ENCODE results near the gene MFNG. TPM values are rescaled to one million over a fixed set of nuclear protein-coding genes. Genes with fewer than 3 reads are reported as not detected.

The MFNG gene
- total RNA-seq, 1 donor from 2014 or later, result 0.82 TPM

- Mint-ChIP-seq H3K36me3 (no peaks in the 10 kb centered on the region), H3K9me3 (no peaks in the 10 kb centered on the region), H3K4me3 (no peak overlapping the region), H3K27ac (no peak overlapping the region), H3K27me3 (peaks cover 29% of the 10 kb centered on the region), H3K4me1 (ENCODE audit: unreplicated experiment) (peaks cover 36% of the 10 kb centered on the region)
- no peak for DNase-seq (ENCODE audit: extremely low spot score, unreplicated experiment)
- TF ChIP-seq CTCF (conservative IDR thresholded peaks at IDR 0.05), result no peak
Observed at GRCh38 chr22:37483050-37483449, 3.1 kb downstream of the MFNG start.

GRCh38 chr22:37482244-37482643, 3.9 kb downstream of the MFNG start:
- H3K9me3 Mint-ChIP-seq, result no peaks in the 10 kb centered on the region

GRCh38 chr22:37481347-37481907, 4.8 kb downstream of the MFNG start:
- H3K4me1 Mint-ChIP-seq (ENCODE audit: unreplicated experiment), result peaks cover 23% of the 10 kb centered on the region
- no peaks in the 10 kb centered on the region for H3K9me3 Mint-ChIP-seq
- H3K27ac Mint-ChIP-seq, result no peak overlapping the region
- H3K36me3 Mint-ChIP-seq, result no peaks in the 10 kb centered on the region
- TF ChIP-seq CTCF (conservative IDR thresholded peaks at IDR 0.05), result no peak
- DNase-seq (ENCODE audit: extremely low spot score, unreplicated experiment), result no peak
- H3K27me3 Mint-ChIP-seq, result peaks cover 21% of the 10 kb centered on the region
- no peak overlapping the region for H3K4me3 Mint-ChIP-seq

More at GRCh38 chr22:37482244-37482643, 3.9 kb downstream of the MFNG start:
- no peak for TF ChIP-seq CTCF (conservative IDR thresholded peaks at IDR 0.05)
- H3K4me1 Mint-ChIP-seq (ENCODE audit: unreplicated experiment), result peaks cover 32% of the 10 kb centered on the region
- no peak overlapping the region for H3K27ac Mint-ChIP-seq
- H3K36me3 Mint-ChIP-seq, result no peaks in the 10 kb centered on the region
- H3K4me3 Mint-ChIP-seq, result no peak overlapping the region
- H3K27me3 Mint-ChIP-seq, result peaks cover 26% of the 10 kb centered on the region
- DNase-seq (ENCODE audit: extremely low spot score, unreplicated experiment), result no peak

GRCh38 chr22:37480387-37481346, 5.5 kb downstream of the MFNG start:
- Mint-ChIP-seq H3K4me3 (no peak overlapping the region), H3K9me3 (no peaks in the 10 kb centered on the region), H3K4me1 (ENCODE audit: unreplicated experiment) (peaks cover 23% of the 10 kb centered on the region), H3K36me3 (no peaks in the 10 kb centered on the region), H3K27me3 (peaks cover 23% of the 10 kb centered on the region), H3K27ac (no peak overlapping the region)
- no peak for TF ChIP-seq CTCF (conservative IDR thresholded peaks at IDR 0.05)
- DNase-seq (ENCODE audit: extremely low spot score, unreplicated experiment), result no peak

GRCh38 chr22:37479196-37479595, 7.0 kb downstream of the MFNG start:
- Mint-ChIP-seq H3K4me1 (ENCODE audit: unreplicated experiment) (peaks cover 23% of the 10 kb centered on the region), H3K36me3 (no peaks in the 10 kb centered on the region), H3K9me3 (no peaks in the 10 kb centered on the region), H3K27ac (no peak overlapping the region), H3K27me3 (peaks cover 28% of the 10 kb centered on the region), H3K4me3 (no peak overlapping the region)
- no peak for TF ChIP-seq CTCF (conservative IDR thresholded peaks at IDR 0.05)
- no peak for DNase-seq (ENCODE audit: extremely low spot score, unreplicated experiment)

Measured in type B pancreatic cell (in vitro differentiated cells).